NCI-H69 (cell line): ENCODE results near the gene C1QTNF7.

Experiments used
- DNase-seq: peaks from one replicate; lab custom pipeline; 2025; lab: John Stamatoyannopoulos, UW

C1QTNF7 gene

GRCh38 chr4:15414551-15415091 is 13.2 kb upstream of the C1QTNF7 start:
- no peak for DNase-seq

GRCh38 chr4:15416357-15417232 is 11.2 kb upstream of the C1QTNF7 start:
- DNase-seq: no peak

GRCh38 chr4:15417233-15417660 is 10.6 kb upstream of the C1QTNF7 start:
- DNase-seq: no peak

GRCh38 chr4:15418956-15419355 is 8.9 kb upstream of the C1QTNF7 start:
- no peak for DNase-seq

GRCh38 chr4:15420642-15421041 is 7.2 kb upstream of the C1QTNF7 start:
- no peak for DNase-seq

- no peak for DNase-seq
Measured at GRCh38 chr4:15423285-15423711, 4.5 kb upstream of the C1QTNF7 start.

- no peak for DNase-seq
Measured at GRCh38 chr4:15425520-15425919, 2.3 kb upstream of the C1QTNF7 start.

- no peak for DNase-seq
Measured at GRCh38 chr4:15427161-15427560, 672 bp upstream of the C1QTNF7 start.

GRCh38 chr4:15428611-15429010 is 778 bp downstream of the C1QTNF7 start:
- no peak for DNase-seq

- DNase-seq: no peak
Measured at GRCh38 chr4:15434091-15434490, 6.3 kb downstream of the C1QTNF7 start.

GRCh38 chr4:15434676-15435075 is 6.8 kb downstream of the C1QTNF7 start:
- no peak for DNase-seq

GRCh38 chr4:15436513-15436912 is 8.7 kb downstream of the C1QTNF7 start:
- no peak for DNase-seq

GRCh38 chr4:15438939-15439524 is 11.2 kb downstream of the C1QTNF7 start:
- DNase-seq: no peak

- no peak for DNase-seq
Measured at GRCh38 chr4:15443371-15444160, 15.7 kb downstream of the C1QTNF7 start.

GRCh38 chr4:15444276-15444675 is 16.4 kb downstream of the C1QTNF7 start:
- DNase-seq: no peak

- no peak for DNase-seq
Measured at GRCh38 chr4:15444879-15445547, 17.2 kb downstream of the C1QTNF7 start.

GRCh38 chr4:15451181-15451865 is 23.5 kb downstream of the C1QTNF7 start:
- DNase-seq: no peak

GRCh38 chr4:15451866-15452765 is 24.3 kb downstream of the C1QTNF7 start:
- DNase-seq: no peak

GRCh38 chr4:15455290-15455689 is 27.5 kb downstream of the C1QTNF7 start:
- DNase-seq: no peak
